Uterus (tissue), 4 donors: ENCODE measurements around the gene DPP10. TPM values are rescaled to one million over a fixed set of nuclear protein-coding genes. Genes with fewer than 3 reads are reported as not detected.

Experiments used
- DNase-seq, 2 donors: peaks; one replicate each; pipeline ENCODE4 v3.0.0-alpha.2; 2019 to 2020
- H3K27ac ChIP-seq, 2 donors: fragments of 200-600 bp; sonication (generic); 1 replicate in 1 of 2; 2 replicates in 1 of 2; pipeline ENCODE4 v1.5.1; 2016 to 2018
- H3K27me3 ChIP-seq, 2 donors: fragments of 200-600 bp; sonication (generic); one replicate each; pipeline ENCODE4 v1.5.1; 2018 to 2019; ENCODE audit warnings: control low read depth in 1 of 2
- H3K36me3 ChIP-seq, 2 donors: fragments of 200-600 bp; sonication (generic); one replicate each; pipeline ENCODE4 v1.5.1; 2019; ENCODE audit warnings: control low read depth in 1 of 2
- H3K4me1 ChIP-seq, 2 donors: fragments of 200-600 bp; sonication (generic); one replicate each; pipeline ENCODE4 v1.5.1; 2018 to 2019; ENCODE audit warnings: control low read depth in 1 of 2
- H3K4me3 ChIP-seq, 2 donors: fragments of 200-600 bp; sonication (generic); 1 replicate in 1 of 2; 2 replicates in 1 of 2; pipeline ENCODE4 v1.5.1; 2018 to 2019; ENCODE audit warnings: mild to moderate bottlenecking in 1 of 2
- H3K9me3 ChIP-seq, 2 donors: fragments of 200-600 bp; sonication (generic); one replicate each; pipeline ENCODE4 v1.5.1; 2019; ENCODE audit warnings: control low read depth in 1 of 2
- POLR2A ChIP-seq, 2 donors: fragments of 450-650 bp; IDR thresholded peaks; one replicate each; pipeline ENCODE4 v1.6.1; 2016; ENCODE audit warnings: antibody characterized with exemption in 2 of 2, mild to moderate bottlenecking in 1 of 2, moderate library complexity in 1 of 2
- intact Hi-C: fragments of 100-400 bp; cut with DNase I; formaldehyde crosslinking; loops from one replicate; pipeline ENCODE4 v1.15.1; 2023; ENCODE audit warnings: low total_unique reads
- total RNA-seq, 4 donors: library from RNA; depleted of rRNA in 3 of 4; stranded (reverse); fragments of >200 nt in 3 of 4; gene quantifications; one replicate each; pipeline versions ENCODE4 v1.1.0 to v1.2.4, GENCODE V29; 2014 to 2023
- TF ChIP-seq, protein P1 (sequence below), 4 experiments: fragments of 200-600 bp in 2 of 4; fragments of 450-650 bp in 2 of 4; sonication (generic) in 2 of 4; IDR thresholded peaks; one replicate each; pipeline ENCODE4 v1.5.1; 2016 to 2019; ENCODE audit warnings: antibody characterized with exemption in 4 of 4, mild to moderate bottlenecking in 2 of 4, moderate library complexity in 1 of 4
- donor health status: DM: yes; HTN: yes; CAD: no.

Gene DPP10
- total RNA-seq, 4 donors from 2014 or later: 33.0 TPM; not detected in 3

DNA sequence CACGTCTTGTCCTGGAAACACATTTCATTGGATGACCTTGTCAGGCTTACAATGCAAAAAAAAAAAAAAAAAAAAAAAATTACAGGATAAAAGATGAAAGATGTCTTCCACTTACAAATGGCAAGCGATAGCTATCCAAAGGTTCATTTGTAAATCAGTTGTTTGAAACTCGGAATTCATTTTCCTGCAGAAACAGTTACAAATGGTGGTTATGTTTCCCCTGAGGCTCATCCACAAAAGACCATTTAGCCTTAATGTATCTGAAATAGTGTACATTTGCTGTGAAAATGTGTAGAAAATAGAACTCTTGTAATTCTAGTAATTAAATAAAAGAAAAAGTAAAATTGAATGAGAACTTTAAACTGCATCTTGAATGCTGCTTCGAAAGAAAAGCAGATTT is 25.9 kb downstream of the DPP10 start:
- H3K4me3 ChIP-seq: no peak overlapping the region
- no peak for DNase-seq
- no peaks in the 10 kb centered on the region for H3K4me1 ChIP-seq
- H3K27ac ChIP-seq: no peak overlapping the region
- intact Hi-C loops: no loop called here
- TF ChIP-seq POLR2A (IDR thresholded peaks at IDR 0.05): no peak
- TF ChIP-seq, protein P1, sequence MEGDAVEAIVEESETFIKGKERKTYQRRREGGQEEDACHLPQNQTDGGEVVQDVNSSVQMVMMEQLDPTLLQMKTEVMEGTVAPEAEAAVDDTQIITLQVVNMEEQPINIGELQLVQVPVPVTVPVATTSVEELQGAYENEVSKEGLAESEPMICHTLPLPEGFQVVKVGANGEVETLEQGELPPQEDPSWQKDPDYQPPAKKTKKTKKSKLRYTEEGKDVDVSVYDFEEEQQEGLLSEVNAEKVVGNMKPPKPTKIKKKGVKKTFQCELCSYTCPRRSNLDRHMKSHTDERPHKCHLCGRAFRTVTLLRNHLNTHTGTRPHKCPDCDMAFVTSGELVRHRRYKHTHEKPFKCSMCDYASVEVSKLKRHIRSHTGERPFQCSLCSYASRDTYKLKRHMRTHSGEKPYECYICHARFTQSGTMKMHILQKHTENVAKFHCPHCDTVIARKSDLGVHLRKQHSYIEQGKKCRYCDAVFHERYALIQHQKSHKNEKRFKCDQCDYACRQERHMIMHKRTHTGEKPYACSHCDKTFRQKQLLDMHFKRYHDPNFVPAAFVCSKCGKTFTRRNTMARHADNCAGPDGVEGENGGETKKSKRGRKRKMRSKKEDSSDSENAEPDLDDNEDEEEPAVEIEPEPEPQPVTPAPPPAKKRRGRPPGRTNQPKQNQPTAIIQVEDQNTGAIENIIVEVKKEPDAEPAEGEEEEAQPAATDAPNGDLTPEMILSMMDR (IDR thresholded peaks at IDR 0.05): no peak
- no peaks in the 10 kb centered on the region for H3K9me3 ChIP-seq
- H3K36me3 ChIP-seq: no peaks in the 10 kb centered on the region
- no peaks in the 10 kb centered on the region for H3K27me3 ChIP-seq

DNA sequence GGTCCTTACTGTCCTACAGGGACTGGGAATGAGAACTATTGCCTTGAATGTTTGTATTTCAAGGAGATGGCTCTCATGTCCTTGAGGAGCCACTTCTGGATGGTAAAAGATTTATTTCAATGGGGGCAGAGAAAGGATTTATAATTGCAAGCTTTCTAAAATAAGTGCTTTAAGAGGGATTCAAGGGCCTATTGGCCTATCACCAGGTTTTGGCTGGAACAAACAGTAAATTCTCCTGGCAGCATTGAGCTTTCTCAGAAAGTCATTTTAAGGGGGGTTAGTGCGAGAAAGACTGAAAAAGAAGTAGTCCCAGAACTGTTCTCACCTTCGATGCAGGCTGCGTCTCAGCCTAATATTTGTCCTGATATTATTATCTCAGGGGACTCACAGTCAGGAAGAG is 29.8 kb downstream of the DPP10 start:
- no peak overlapping the region for H3K4me3 ChIP-seq
- intact Hi-C loops: no loop called here
- H3K9me3 ChIP-seq: no peaks in the 10 kb centered on the region
- H3K4me1 ChIP-seq: no peaks in the 10 kb centered on the region
- no peak for DNase-seq
- H3K27me3 ChIP-seq: no peaks in the 10 kb centered on the region
- H3K27ac ChIP-seq: no peak overlapping the region
- TF ChIP-seq, protein P1 (IDR thresholded peaks at IDR 0.05): no peak
- no peak for TF ChIP-seq POLR2A (IDR thresholded peaks at IDR 0.05)
- H3K36me3 ChIP-seq: no peaks in the 10 kb centered on the region

DNA sequence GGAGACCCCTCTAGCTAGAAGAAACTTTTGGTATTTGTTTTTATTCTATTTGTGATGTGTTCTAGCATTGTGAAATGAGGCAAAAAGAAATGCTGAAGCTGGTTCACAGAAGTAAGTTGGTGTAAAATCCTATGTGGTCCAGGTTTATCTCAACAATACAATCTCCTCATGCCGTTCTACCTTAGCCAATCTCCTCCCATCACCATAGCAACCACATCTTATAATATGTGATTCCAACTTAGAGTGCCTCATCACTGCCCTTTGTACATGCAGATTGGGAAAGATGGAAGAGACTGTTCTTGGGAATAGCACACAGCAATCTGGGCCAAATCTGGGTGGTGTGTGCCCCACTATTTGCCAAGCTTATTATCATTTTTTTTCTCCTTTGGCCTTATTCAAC is 30.3 kb downstream of the DPP10 start:
- intact Hi-C loops: no loop called here
- Histone ChIP-seq H3K27me3 (no peaks in the 10 kb centered on the region), H3K4me3 (no peak overlapping the region), H3K36me3 (no peaks in the 10 kb centered on the region), H3K4me1 (no peaks in the 10 kb centered on the region), H3K27ac (no peak overlapping the region), H3K9me3 (no peaks in the 10 kb centered on the region)
- no peak for DNase-seq
- no peak for TF ChIP-seq POLR2A (IDR thresholded peaks at IDR 0.05)

DNA sequence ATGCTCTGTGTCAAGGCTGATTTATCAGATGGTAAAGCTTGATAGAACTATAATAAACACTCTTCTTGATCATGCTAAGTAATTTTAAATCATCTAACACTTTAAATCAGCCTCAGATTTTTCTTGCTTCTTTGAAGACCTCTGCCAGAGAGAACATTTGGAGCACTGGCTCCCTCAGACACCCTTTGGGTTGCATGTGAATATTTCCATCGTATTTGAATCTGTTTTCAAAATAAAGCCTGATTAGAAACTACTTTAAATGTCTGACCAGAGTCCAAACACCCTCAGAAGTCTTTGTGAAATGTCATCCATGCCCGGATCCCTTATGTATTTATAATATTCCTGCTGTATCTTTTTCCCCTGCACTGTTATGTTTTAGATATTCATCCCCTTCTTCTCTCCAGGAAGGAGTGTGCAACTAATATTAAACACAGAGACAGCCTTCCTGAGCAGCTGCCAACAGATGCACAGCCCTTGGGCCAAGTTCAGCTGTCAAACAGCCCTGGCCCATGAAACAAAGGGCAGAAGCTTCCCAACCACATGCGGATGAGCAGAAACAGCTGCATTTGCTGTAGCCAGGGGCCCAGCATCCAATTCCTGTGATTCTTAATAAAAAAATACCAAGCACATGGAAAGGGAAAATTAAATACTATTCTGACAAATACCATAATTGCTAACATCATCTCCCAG is 46.5 kb downstream of the DPP10 start:
- DNase-seq: peak in 1 of 2 donors; percentile 16
- H3K4me1 ChIP-seq: no peaks in the 10 kb centered on the region
- H3K9me3 ChIP-seq: no peaks in the 10 kb centered on the region
- H3K27me3 ChIP-seq: no peaks in the 10 kb centered on the region
- intact Hi-C loops: no loop called here
- no peak overlapping the region for H3K4me3 ChIP-seq
- no peaks in the 10 kb centered on the region for H3K36me3 ChIP-seq
- TF ChIP-seq, protein P1 (IDR thresholded peaks at IDR 0.05): no peak
- TF ChIP-seq POLR2A (IDR thresholded peaks at IDR 0.05): no peak
- H3K27ac ChIP-seq: no peak overlapping the region

DNA sequence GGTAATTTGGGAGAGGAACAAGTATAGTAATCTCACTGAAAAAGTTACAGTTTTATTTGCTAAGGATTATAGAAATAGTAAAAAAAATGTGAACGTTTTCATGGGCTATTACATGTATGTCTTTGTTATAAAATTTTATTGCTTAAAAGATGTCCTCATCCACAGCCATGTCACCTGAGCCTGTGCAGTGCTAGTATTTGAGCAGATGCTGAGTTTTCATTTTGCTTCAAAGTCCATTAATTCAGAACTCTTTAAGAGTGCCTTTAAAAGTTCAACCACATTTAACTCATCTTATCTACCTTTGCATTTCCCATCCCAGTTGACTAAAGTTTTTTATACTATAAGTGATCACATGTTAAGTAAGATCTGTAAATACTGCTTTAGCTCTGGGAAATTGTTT is 52.6 kb downstream of the DPP10 start:
- no peak overlapping the region for H3K27ac ChIP-seq
- TF ChIP-seq, protein P1 (IDR thresholded peaks at IDR 0.05): no peak
- TF ChIP-seq POLR2A (IDR thresholded peaks at IDR 0.05): no peak

More for the DNA sequence above, 52.6 kb downstream of the DPP10 start:
- Histone ChIP-seq H3K9me3 (no peaks in the 10 kb centered on the region), H3K4me3 (no peak overlapping the region), H3K36me3 (no peaks in the 10 kb centered on the region), H3K27me3 (no peaks in the 10 kb centered on the region), H3K4me1 (no peaks in the 10 kb centered on the region)
- intact Hi-C loops: no loop called here
- DNase-seq: no peak
